ENCODE results near the gene TMEM205. TPM values are rescaled to one million over a fixed set of nuclear protein-coding genes. Genes with fewer than 3 reads are reported as not detected.
A peak's percentile ranks its signal among the peaks of the same experiment; 100 is the strongest.
"Not testable (repeated sequence)": the region's sequence is repeated elsewhere in the genome, so short reads cannot be mapped to it uniquely, and the experiment has no call there.

The TMEM205 gene
- total RNA-seq, 2 experiments from 2014 or later = 32.6 to 35.1 TPM

DNA sequence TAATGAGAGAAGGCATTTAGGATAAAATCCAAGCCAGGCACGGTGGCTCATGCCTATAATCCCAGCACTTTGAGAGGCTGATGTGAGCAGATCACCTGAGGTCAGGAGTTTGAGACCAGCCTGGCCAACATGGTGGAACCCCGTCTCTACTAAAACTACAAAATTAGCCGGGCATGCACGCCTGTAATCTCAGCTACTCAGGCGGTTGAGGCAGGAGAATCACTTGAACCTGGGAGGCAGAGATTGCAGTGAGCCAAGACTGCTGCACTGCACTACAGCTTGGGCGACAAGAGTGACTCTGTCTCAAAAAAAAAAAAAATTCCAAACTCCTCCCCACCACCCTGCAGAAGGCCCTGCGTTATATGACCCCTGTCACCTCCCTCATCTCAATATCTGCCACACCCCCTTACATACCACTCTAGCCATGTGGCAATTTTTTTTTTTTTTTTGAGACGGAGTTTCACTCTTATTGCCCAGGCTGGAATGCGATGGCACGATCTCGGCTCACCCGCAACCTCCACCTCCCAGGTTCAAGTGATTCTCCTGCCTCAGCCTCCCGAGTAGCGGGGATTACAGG is 33.3 kb upstream of the TMEM205 start:
- not testable (repeated sequence) for H3K9me3 Mint-ChIP-seq, DNase-seq, H3K4me3 Mint-ChIP-seq
- H3K27me3 Mint-ChIP-seq = peaks cover 12% of the 10 kb centered on the region
- peaks cover 53% of the 10 kb centered on the region for H3K4me1 Mint-ChIP-seq
- POLR2A ChIA-PET = interaction anchor here (1.7 to 2.7 kb wide), 3 partner anchors 34 to 103 kb away, joined by 4 to 25 read pairs (median 16); partner anchors contain the start of genes CCDC159 and TMEM205
- CTCF ChIA-PET = interaction anchor here (0.6 to 4.5 kb wide), 2 partner anchors 103 to 220 kb away, joined by 4 to 45 read pairs; no protein-coding TSS in a partner anchor
- peaks cover 31% of the 10 kb centered on the region for H3K36me3 Mint-ChIP-seq (ENCODE audit: low read depth)
- H3K27ac Mint-ChIP-seq = peak overlapping the region; percentile 99

DNA sequence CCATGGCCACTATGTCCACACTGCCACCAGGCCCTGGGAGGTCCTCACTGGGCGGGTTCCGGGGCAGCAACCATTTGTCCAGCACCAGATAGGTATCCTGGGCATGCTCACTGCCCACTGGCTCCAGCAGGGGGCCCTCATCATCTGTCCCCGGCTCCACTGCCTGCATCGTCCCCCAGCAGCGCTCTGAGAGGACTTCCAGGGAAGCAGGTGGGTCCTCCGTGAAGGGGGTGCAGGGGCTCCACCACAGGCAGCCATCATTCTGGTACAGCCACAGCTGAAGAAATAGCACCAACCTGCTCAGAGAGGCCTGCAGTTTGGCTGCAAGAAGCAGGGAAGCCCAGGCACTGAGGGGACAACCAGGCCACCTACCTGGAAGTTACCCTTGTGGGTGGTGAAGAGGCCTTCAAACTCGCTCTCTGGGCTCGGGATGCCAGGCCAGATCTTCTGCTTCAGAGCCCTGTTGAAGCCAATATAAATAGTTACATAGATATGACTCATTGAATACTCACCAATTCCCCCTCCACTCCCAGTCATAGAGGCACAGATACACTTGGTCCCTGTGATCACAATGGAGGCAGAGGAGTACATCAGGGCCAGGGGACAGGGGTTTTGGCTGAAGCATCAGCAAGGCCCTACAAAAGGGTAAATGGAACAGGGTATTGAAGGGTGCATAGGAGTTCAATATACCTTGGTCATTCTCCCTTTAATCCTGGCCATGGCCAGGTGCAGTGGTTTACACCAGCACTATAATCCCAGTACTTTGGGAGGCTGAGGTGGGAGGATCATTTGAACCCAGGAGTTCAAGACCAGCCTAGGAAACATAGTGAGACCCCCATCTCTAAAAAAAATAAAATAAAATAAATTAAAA is 32.5 kb upstream of the TMEM205 start:
- H3K27ac Mint-ChIP-seq = peak overlapping the region; percentile 36
- DNase-seq = no peak
- peaks cover 53% of the 10 kb centered on the region for H3K4me1 Mint-ChIP-seq
- H3K9me3 Mint-ChIP-seq = no peaks in the 10 kb centered on the region
- ChIA-PET POLR2A (no interaction called here), CTCF (interaction anchor here (1.1 to 2.6 kb wide), 4 partner anchors 9 to 57 kb away, joined by 4 to 11 read pairs (median 4); partner anchors contain the start of genes ODAD3, PRKCSH and RAB3D)
- no peak overlapping the region for H3K4me3 Mint-ChIP-seq
- peaks cover 9% of the 10 kb centered on the region for H3K27me3 Mint-ChIP-seq
- H3K36me3 Mint-ChIP-seq (ENCODE audit: low read depth) = peaks cover 31% of the 10 kb centered on the region

DNA sequence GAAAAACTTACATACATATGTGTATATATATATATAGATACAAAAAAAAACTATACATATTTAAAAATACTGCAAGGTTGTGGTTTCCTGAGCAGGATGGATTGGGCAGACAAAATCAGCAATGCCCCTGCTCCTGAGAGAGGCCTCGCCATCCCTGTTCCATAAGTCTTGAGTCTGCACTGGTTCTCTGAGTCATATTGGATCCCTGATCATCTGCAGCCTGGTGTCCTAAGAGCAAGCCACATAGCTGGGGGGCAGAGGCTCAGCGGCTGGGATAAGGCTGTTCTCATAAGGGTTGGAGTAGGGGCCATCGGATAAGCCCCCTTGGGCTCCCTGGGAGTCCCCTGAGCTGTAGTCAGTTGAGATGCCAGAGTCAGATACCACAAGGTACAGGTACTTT is 31.7 kb upstream of the TMEM205 start:
- Mint-ChIP-seq H3K9me3 (no peaks in the 10 kb centered on the region), H3K4me3 (no peak overlapping the region), H3K27me3 (peaks cover 5% of the 10 kb centered on the region), H3K4me1 (peaks cover 50% of the 10 kb centered on the region), H3K36me3 (ENCODE audit: low read depth) (peaks cover 31% of the 10 kb centered on the region), H3K27ac (peak overlapping the region; percentile 54)
- ChIA-PET CTCF (interaction anchor here (0.9 to 2.6 kb wide), 8 partner anchors 9 to 151 kb away, joined by 3 to 13 read pairs (median 4); partner anchors contain the start of genes ECSIT, ODAD3, PRKCSH and RAB3D), POLR2A (interaction anchor here (0.9 kb wide), 1 partner anchor 62 kb away, joined by 3 read pairs; no protein-coding TSS in a partner anchor)
- DNase-seq = no peak

DNA sequence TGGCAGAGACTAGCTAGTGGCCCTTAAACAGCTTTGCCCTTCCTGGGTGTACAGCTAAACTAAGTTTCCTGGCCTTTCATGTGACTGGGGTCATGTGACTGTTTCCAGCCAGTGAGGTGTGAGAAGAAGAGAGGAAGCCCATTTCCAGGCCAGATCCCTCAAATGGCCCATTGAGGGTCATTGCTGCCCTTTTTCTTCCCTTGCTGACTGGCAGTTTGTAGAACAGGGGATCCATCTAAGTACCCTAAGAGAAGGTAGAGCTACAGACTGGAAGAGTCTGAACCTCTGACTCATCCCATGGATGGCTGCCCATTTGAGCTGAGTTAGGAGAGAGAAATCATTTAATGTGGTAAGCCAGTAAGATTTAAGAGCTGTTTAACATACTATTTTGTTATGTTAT is 31.2 kb upstream of the TMEM205 start:
- Mint-ChIP-seq H3K27me3 (peaks cover 3% of the 10 kb centered on the region), H3K4me3 (peak overlapping the region; percentile 40), H3K36me3 (ENCODE audit: low read depth) (peaks cover 31% of the 10 kb centered on the region), H3K4me1 (peaks cover 48% of the 10 kb centered on the region), H3K27ac (peak overlapping the region; percentile 90), H3K9me3 (no peaks in the 10 kb centered on the region)
- DNase-seq = peak; percentile 51
- CTCF ChIA-PET = interaction anchor here (0.7 to 2.6 kb wide), 11 partner anchors 8 to 152 kb away, joined by 3 to 13 read pairs (median 4); partner anchors contain the start of genes ECSIT, ODAD3, PRKCSH and RAB3D
- POLR2A ChIA-PET = interaction anchor here (0.6 to 1.7 kb wide), 4 partner anchors 31 to 1305 kb away, joined by 3 to 5 read pairs (median 3); partner anchors contain the start of genes CCDC159 and TMEM205

DNA sequence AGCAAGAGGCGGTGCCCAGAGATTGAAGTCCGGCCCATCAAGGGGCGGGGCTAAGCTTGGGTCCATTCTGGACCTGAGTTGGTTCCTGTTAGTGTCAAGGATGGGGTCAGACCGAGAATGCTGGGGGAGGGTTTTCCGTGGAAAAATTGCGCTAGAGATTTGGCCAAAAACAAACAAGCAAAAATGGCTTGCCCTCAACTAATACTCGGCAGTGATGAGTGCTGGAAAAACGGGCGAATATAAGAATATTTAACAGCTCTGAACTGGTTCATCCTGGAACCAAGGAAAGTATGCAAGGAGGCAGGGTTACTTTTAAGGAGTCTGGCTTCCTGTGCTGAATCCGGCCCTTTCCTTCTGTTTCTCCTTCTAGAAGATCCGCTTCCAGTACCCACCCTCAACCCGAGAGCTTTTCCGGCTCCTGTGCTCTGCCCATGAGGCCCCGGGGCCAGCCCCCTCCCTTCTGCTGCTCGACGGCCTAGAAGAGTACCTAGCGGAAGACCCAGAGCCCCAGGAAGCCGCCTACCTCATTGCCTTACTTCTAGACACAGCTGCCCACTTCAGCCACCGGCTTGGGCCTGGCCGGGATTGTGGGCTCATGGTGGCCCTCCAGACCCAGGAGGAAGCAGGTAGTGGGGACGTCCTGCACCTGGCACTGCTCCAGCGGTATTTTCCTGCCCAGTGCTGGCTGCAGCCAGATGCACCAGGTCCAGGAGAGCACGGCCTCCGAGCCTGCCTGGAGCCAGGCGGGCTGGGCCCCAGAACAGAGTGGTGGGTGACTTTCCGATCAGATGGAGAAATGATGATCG is 29.3 kb upstream of the TMEM205 start:
- no peaks in the 10 kb centered on the region for H3K27me3 Mint-ChIP-seq
- H3K4me3 Mint-ChIP-seq = no peak overlapping the region
- peak; percentile 87 for DNase-seq
- ChIA-PET CTCF (interaction anchor here (0.8 to 2.2 kb wide), 13 partner anchors 8 to 184 kb away, joined by 3 to 13 read pairs (median 4); partner anchors contain the start of genes CCDC159, ECSIT, ELOF1 and EPOR), POLR2A (interaction anchor here (0.6 to 3.0 kb wide), 25 partner anchors 9 to 1235 kb away, joined by 3 to 15 read pairs (median 4); partner anchors contain the start of genes CCDC159, ECSIT, ELOF1 and EPOR)
- H3K36me3 Mint-ChIP-seq (ENCODE audit: low read depth) = peaks cover 31% of the 10 kb centered on the region
- no peaks in the 10 kb centered on the region for H3K9me3 Mint-ChIP-seq
- peaks cover 36% of the 10 kb centered on the region for H3K4me1 Mint-ChIP-seq
- no peak overlapping the region for H3K27ac Mint-ChIP-seq

DNA sequence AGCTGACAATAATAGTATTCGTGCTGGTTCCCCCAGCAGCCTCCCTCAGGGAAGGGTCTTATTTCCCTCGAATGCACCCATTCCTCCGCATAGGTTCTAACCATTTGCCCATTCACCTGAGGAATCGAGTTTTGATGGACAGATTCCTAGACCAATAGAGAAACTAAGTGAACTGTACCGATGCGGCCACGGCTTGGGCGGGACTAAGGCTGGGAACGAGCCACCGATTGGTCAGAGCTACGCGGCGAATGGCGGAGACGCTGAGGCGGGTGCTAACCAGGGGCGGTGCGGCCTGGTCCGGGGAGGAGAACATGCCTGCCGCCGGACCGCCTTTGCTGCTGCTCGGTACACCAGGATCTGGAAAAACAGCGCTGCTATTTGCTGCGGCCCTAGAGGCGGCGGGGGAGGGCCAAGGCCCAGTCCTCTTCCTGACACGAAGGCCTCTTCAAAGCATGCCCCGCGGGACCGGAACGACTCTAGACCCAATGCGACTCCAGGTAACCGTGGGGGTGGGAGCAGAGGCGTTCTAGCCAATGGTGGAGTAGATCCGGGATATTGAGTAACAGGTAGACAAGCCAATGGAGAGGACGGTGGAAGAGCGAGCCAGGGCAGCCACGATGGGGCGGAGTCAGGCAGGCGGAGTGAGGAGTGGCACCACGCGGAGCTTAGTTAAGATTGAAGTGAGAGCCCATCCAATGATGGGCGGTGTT is 28.5 kb upstream of the TMEM205 start, which contains the start of gene SWSAP1:
Gene SWSAP1 (plus strand): TSS at position 234 of the 710 bp plus-strand sequence. CDS start 15 bp downstream, at position 249.
- Mint-ChIP-seq H3K4me3 (no peak within 1 kb of the TSS), H3K4me1 (peaks cover 30% of the 10 kb centered on the region), H3K27me3 (no peaks in the 10 kb centered on the region), H3K36me3 (ENCODE audit: low read depth) (peaks cover 25% of the 10 kb centered on the region), H3K9me3 (no peaks in the 10 kb centered on the region), H3K27ac (no peak within 1 kb of the TSS)
- DNase-seq = peak; percentile 97
- CTCF ChIA-PET = interaction anchor here (0.5 to 2.2 kb wide), 16 partner anchors 9 to 730 kb away, joined by 3 to 13 read pairs (median 4); partner anchors contain the start of genes CCDC159, ECSIT, ELOF1 and EPOR
- POLR2A ChIA-PET = interaction anchor here (0.5 to 3.0 kb wide), 23 partner anchors 9 to 1236 kb away, joined by 3 to 15 read pairs (median 4); partner anchors contain the start of genes CCDC159, ECSIT, EPOR and LDLR

DNA sequence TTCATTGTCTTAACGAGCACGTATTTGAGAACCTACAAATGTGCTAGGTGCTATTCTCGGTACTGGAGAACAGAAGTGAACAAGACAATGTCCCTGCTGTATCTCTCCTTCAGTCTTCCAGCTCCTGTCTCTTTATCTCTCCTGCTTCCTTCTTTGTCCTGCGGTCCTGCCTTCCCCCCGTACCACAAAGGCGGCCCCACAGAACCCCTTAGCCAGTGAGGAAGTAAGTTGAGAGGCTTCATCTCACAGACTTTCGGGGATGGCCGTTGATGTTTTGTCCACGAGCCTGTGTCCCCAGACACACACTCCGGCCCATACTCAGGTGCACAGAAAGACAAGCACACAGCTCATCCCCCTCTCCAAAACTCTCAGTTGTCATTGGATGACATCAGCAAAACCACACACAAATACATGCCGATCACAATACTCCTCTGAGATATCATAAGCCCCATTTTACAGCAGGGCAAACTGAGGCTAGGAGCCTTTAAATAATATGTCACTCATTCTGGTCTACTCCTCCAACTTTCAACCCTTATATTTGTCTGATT is 27.9 kb upstream of the TMEM205 start:
- Mint-ChIP-seq H3K27me3 (no peaks in the 10 kb centered on the region), H3K4me1 (peaks cover 28% of the 10 kb centered on the region), H3K9me3 (no peaks in the 10 kb centered on the region), H3K36me3 (ENCODE audit: low read depth) (peaks cover 26% of the 10 kb centered on the region), H3K27ac (no peak overlapping the region), H3K4me3 (no peak overlapping the region)
- ChIA-PET CTCF (interaction anchor here (0.5 to 1.9 kb wide), 8 partner anchors 61 to 729 kb away, joined by 3 to 10 read pairs (median 4); partner anchors contain the start of genes ELOF1, ODAD3 and PRKCSH), POLR2A (interaction anchor here (0.5 to 3.0 kb wide), 12 partner anchors 10 to 410 kb away, joined by 3 to 15 read pairs (median 5); partner anchors contain the start of genes CCDC159, EPOR, LDLR and PRKCSH)
- DNase-seq = no peak

DNA sequence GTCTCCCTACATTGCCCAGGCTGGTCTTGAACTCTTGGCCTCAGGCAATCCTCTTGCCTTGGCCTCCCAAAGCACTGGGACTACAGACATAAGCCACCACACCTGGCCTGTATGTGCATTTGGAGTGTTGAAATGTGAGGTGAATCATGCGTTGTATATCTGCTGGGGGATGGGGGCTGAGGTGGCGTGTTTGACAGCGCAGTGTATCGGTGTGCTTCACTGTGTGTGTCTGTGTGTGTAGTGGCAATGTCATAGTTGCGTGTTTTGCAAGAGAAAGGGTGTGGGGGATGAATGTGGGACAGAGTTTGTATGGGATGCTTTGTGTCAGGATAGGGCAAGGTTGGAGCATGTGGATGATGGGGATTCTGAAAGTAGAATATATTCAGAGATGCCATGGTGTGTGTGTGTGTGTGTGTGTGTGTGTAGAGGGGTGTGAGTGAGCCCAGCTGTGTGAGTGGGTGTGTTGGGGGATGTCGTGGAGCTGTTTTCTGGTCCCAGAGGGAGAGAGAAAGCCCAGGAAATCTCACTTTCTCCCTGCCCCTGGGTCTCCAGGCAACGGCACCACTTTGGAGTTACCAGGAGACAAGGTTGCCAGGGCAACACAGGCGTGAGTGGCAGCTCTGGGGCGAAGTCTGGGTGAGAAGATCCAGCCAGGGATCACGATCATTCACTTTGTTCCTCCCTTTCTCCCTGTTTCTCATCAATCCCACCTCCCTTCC is 27.3 kb upstream of the TMEM205 start:
- Mint-ChIP-seq H3K27me3 (no peaks in the 10 kb centered on the region), H3K9me3 (no peaks in the 10 kb centered on the region), H3K27ac (no peak overlapping the region), H3K36me3 (ENCODE audit: low read depth) (peaks cover 22% of the 10 kb centered on the region), H3K4me1 (peaks cover 23% of the 10 kb centered on the region), H3K4me3 (no peak overlapping the region)
- ChIA-PET POLR2A (interaction anchor here (1.4 to 3.0 kb wide), 3 partner anchors 26 to 284 kb away, joined by 5 to 15 read pairs (median 12); partner anchors contain the start of genes CCDC159, LDLR and TMEM205), CTCF (interaction anchor here (1.4 kb wide), 1 partner anchor 109 kb away, joined by 3 read pairs; no protein-coding TSS in a partner anchor)
- DNase-seq = no peak

DNA sequence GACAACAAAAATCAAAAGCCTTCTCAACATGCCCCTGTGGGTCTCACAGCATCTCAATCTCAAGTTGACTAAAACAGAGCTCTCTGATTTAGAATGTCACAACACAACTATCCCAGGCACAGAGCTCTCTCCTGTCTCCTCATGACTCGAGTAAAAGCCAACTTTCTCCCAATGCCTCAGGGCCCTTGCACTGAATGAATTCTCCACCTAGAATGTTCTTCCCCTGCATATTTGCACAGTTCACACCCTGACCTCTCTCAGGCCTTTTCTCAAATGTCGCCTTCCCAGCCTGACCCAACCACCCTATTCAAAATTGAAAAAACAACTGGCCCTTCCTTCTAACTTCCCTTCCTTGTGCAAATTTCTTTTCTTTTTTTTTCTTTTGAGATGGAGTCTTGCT is 24.7 kb upstream of the TMEM205 start:
- ChIA-PET POLR2A (interaction anchor here (3.6 kb wide), 1 partner anchor 10 kb away, joined by 16 read pairs; no protein-coding TSS in a partner anchor), CTCF (interaction anchor here (3.3 kb wide), 1 partner anchor 11 kb away, joined by 30 read pairs; no protein-coding TSS in a partner anchor)
- no peak overlapping the region for H3K27ac Mint-ChIP-seq

DNA sequence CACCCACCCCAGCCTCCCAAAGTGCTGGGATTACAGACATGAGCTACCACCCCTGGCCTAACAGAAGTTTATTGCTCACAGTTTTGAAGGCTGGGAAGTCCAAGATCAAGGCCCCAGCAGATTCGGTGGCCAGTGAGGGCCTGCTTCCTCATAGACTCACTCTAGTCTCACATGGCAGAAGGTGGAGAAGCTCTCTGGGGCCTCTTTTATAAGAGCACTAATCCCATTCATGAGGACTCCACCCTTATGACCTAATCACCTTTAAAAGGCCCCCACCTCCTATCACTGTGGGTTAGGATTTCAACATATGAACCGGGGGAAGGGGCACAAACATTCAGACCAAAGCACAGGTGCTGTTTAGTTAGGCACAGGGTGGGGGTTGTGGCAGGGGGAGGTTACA is 21.5 kb upstream of the TMEM205 start:
- Mint-ChIP-seq H3K36me3 (ENCODE audit: low read depth) (peaks cover 3% of the 10 kb centered on the region), H3K4me3 (no peak overlapping the region), H3K27me3 (no peaks in the 10 kb centered on the region), H3K9me3 (no peaks in the 10 kb centered on the region), H3K4me1 (no peaks in the 10 kb centered on the region), H3K27ac (no peak overlapping the region)
- CTCF ChIA-PET = no interaction called here
- POLR2A ChIA-PET = interaction anchor here (3.6 kb wide), 1 partner anchor 14 kb away, joined by 16 read pairs; no protein-coding TSS in a partner anchor
- no peak for DNase-seq

More for the DNA sequence above, 24.7 kb upstream of the TMEM205 start:
- Mint-ChIP-seq H3K27me3 (no peaks in the 10 kb centered on the region), H3K9me3 (no peaks in the 10 kb centered on the region), H3K4me3 (no peak overlapping the region), H3K36me3 (ENCODE audit: low read depth) (peaks cover 6% of the 10 kb centered on the region), H3K4me1 (peaks cover 3% of the 10 kb centered on the region)
- no peak for DNase-seq
